ENCODE results near the gene PCNX3.

- no peak for TF ChIP-seq POLR2A (IDR thresholded peaks at IDR 0.05)
- TF ChIP-seq, protein P1, sequence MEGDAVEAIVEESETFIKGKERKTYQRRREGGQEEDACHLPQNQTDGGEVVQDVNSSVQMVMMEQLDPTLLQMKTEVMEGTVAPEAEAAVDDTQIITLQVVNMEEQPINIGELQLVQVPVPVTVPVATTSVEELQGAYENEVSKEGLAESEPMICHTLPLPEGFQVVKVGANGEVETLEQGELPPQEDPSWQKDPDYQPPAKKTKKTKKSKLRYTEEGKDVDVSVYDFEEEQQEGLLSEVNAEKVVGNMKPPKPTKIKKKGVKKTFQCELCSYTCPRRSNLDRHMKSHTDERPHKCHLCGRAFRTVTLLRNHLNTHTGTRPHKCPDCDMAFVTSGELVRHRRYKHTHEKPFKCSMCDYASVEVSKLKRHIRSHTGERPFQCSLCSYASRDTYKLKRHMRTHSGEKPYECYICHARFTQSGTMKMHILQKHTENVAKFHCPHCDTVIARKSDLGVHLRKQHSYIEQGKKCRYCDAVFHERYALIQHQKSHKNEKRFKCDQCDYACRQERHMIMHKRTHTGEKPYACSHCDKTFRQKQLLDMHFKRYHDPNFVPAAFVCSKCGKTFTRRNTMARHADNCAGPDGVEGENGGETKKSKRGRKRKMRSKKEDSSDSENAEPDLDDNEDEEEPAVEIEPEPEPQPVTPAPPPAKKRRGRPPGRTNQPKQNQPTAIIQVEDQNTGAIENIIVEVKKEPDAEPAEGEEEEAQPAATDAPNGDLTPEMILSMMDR (IDR thresholded peaks at IDR 0.05) = no peak
Measured at GRCh38 chr11:65672180-65672860, 56.7 kb downstream of the PCNX3 start.
